Erythroblast (primary cell): ENCODE measurements around the gene RPS8.
"Not testable (repeated sequence)": the region's sequence is repeated elsewhere in the genome, so short reads cannot be mapped to it uniquely, and the experiment has no call there.

Experiments
- DNase-seq, 2 experiments: peaks; one replicate each; lab custom pipeline; 2025; lab: John Stamatoyannopoulos, UW
- GATA1 ChIP-seq: IDR thresholded peaks from 2 replicates; pipeline ENCODE4 v1.6.1; 2011; ENCODE audit warnings: low read depth, mild to moderate bottlenecking, control low read depth, low read length, moderate library complexity
- POLR2A ChIP-seq: IDR thresholded peaks from 2 replicates; pipeline ENCODE4 v1.6.1; 2011; ENCODE audit warnings: mild to moderate bottlenecking, low read length

Gene RPS8

GRCh38 chr1:44788120-44788860 is 12.9 kb downstream of the RPS8 start, which contains the start of gene BEST4:
Gene BEST4, minus strand, starts transcription at chr1:44788170. Its CDS starts 465 bp downstream, at chr1:44787705.
- TF ChIP-seq POLR2A: no peak
- no peak for TF ChIP-seq GATA1
- DNase-seq: no peak

- TF ChIP-seq POLR2A: no peak
- no peak for TF ChIP-seq GATA1
- DNase-seq: no peak
These were observed 15.8 kb downstream of the RPS8 start for GRCh38 chr1:44790968-44791801.

GRCh38 chr1:44792736-44793502 is 17.6 kb downstream of the RPS8 start:
- no peak for DNase-seq
- TF ChIP-seq POLR2A (no peak), GATA1 (no peak)

GRCh38 chr1:44797886-44798285 is 22.5 kb downstream of the RPS8 start:
- not testable (repeated sequence) for DNase-seq

GRCh38 chr1:44798481-44799365 is 23.4 kb downstream of the RPS8 start:
- no peak for DNase-seq
- TF ChIP-seq POLR2A (no peak), GATA1 (no peak)

- DNase-seq: peak; percentile 98 to 99
- TF ChIP-seq POLR2A (peak; percentile 93), GATA1 (no peak)
These were observed 24.6 kb downstream of the RPS8 start, which contains the start of gene PLK3 for GRCh38 chr1:44799770-44800584. Gene PLK3, plus strand, starts transcription at chr1:44800377. Its CDS starts 87 bp downstream, at chr1:44800464.

GRCh38 chr1:44801491-44802305 is 26.4 kb downstream of the RPS8 start:
- DNase-seq: peak in 1 of 2 experiments; percentile 50
- TF ChIP-seq POLR2A: no peak
- TF ChIP-seq GATA1: no peak

GRCh38 chr1:44802306-44803061 is 27.1 kb downstream of the RPS8 start:
- TF ChIP-seq GATA1 (no peak), POLR2A (peak; percentile 18)
- no peak for DNase-seq

- TF ChIP-seq POLR2A (peak; percentile 6), GATA1 (no peak)
- DNase-seq: no peak
These were observed 27.6 kb downstream of the RPS8 start for GRCh38 chr1:44803062-44803311.

- TF ChIP-seq GATA1 (no peak), POLR2A (no peak)
- DNase-seq: no peak
These were observed 28.2 kb downstream of the RPS8 start for GRCh38 chr1:44803312-44804095.
